Hematopoietic multipotent progenitor cell (in vitro differentiated cells): ENCODE results near the gene WDR88. TPM values are rescaled to one million over a fixed set of nuclear protein-coding genes. Genes with fewer than 3 reads are reported as not detected.

ENCODE experiments used
- total RNA-seq: library from RNA; depleted of rRNA; stranded (reverse); fragments of >200 nt; gene quantifications from one replicate; pipeline ENCODE4 v1.2.3, GENCODE V29; 2012

The WDR88 gene
- total RNA-seq, 1 donor = not detected

Other genes with a start within 250 kb of the WDR88 start
- 10.0 TPM for gene CEP89, start 160.2 kb upstream of the WDR88 start, total RNA-seq
- 1.6 TPM for gene FAAP24, start 159.9 kb upstream of the WDR88 start, total RNA-seq
- under 0.01 TPM for gene RHPN2, start 67.2 kb upstream of the WDR88 start, total RNA-seq
- gene GPATCH1, start 50.9 kb upstream of the WDR88 start, total RNA-seq = 6.2 TPM
- gene LRP3, start 62.2 kb downstream of the WDR88 start, total RNA-seq = 6.7 TPM
- under 0.01 TPM for gene SLC7A10, start 93.7 kb downstream of the WDR88 start, total RNA-seq
- 39.0 TPM for gene CEBPA, start 170.4 kb downstream of the WDR88 start, total RNA-seq
- 9.7 TPM for gene CEBPG, start 241.6 kb downstream of the WDR88 start, total RNA-seq